ENCODE measurements around the gene ZNHIT3.

The ZNHIT3 gene

DNA sequence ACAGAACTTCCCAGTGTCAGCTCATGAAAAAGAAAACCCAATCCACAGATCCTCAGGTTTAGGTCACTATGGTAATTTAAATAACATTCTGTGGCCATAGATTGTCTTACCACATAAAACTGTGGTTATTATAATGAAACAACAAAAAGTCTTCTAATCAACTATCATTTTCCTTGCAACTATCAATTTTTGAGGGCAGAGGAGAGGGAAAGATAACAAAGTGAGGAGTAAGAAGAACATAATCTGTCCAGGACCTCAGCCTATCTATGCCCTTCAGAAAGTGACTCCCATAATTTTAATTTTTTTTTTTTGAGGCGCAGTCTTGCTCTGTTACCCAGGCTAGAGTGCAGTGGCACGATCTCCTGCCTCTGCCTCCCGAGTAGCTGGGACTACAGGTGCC lies 54.2 kb downstream of the ZNHIT3 start:
- DNase-seq: peak; percentile 23 to 83
- TF ChIP-seq GATA1 (IDR thresholded peaks at IDR 0.05; ENCODE audit: low read depth, low read length) (no peak), POLR2A (IDR thresholded peaks at IDR 0.05; ENCODE audit: low read length) (no peak)

DNA sequence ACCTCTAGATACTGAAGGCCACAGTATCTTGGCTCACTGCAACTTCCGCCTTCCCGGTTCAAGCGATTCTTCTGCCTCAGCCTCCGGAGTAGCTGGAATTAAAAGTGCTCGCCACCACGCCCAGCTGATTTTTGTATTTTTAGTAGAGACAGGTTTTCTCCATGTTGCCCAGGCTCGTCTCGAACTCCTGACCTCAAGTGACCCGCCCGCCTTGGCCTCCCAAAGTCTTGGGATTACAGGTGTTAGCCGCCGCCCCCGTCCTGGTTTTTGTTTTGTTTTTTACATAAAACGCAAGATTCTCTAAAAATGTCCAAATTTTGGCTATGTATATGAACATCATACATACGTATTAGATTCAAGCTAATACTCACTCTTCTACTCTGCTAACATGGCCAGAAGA lies 56.3 kb downstream of the ZNHIT3 start:
- DNase-seq: no peak
- TF ChIP-seq POLR2A (IDR thresholded peaks at IDR 0.05; ENCODE audit: low read length): no peak
- no peak for TF ChIP-seq GATA1 (IDR thresholded peaks at IDR 0.05; ENCODE audit: low read depth, low read length)

DNA sequence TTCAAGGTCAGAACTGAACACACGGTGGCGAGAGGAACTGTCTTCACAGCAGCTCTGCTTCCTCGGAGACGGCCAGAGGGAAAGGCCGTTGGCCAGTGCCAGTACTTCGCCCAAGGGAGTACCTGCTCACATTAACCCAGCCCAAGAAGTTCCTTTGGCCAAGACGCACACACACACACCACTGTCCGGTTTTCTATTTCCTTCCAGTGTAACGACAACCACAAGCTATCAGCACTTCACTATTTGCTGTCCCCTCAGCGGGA lies 57.5 kb downstream of the ZNHIT3 start:
- peak; percentile 80 to 81 for DNase-seq

DNA sequence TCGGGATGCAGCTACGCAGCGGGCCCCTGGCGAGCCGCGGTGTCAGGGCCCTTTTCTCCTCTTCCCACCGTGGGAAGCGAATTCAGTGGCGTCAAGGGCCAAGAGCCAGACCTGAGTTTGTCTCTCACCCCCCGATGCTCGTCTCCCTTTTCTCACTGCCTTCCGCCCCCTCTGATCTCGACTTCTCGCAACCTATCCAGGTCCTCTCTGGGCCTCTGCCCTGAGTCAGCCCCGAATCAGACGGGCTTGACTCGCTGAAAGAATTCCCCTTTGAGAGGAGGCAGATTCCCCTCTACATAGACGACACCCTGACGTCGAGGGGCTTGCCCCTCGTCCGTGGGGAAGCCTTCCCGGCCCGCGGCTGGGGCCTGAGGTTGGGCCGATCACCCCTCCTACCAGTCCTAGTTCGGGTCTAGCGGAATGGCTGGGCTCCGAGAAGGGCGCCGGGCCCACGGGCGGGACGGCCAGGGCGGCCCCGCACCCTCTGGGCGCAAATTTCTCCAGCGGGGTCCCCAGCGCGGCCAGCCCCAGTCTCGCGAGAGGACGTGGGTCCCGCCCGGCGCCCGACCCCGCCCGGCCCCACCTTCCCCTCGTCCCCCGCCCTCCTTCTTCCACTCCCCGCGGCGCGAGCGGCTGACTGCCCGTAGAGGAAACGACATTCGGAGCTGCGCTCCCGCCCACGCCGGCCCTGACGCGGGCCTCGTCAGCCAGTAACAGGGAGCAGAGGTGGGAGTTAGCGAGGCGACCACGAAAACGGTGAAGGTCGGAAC lies 58.0 kb downstream of the ZNHIT3 start, which contains the start of gene GGNBP2:
Gene GGNBP2, plus strand, starts transcription at position 613 of the 770 bp plus-strand sequence. CDS start 806 bp downstream, outside the sequence.
- peak; percentile 93 to 96 for DNase-seq
- peak; percentile 80 for TF ChIP-seq POLR2A (IDR thresholded peaks at IDR 0.05; ENCODE audit: low read length)
- TF ChIP-seq GATA1 (IDR thresholded peaks at IDR 0.05; ENCODE audit: low read depth, low read length): no peak

More for the DNA sequence above, 57.5 kb downstream of the ZNHIT3 start:
- peak; percentile 3 for TF ChIP-seq POLR2A (IDR thresholded peaks at IDR 0.05; ENCODE audit: low read length)
- no peak for TF ChIP-seq GATA1 (IDR thresholded peaks at IDR 0.05; ENCODE audit: low read depth, low read length)

DNA sequence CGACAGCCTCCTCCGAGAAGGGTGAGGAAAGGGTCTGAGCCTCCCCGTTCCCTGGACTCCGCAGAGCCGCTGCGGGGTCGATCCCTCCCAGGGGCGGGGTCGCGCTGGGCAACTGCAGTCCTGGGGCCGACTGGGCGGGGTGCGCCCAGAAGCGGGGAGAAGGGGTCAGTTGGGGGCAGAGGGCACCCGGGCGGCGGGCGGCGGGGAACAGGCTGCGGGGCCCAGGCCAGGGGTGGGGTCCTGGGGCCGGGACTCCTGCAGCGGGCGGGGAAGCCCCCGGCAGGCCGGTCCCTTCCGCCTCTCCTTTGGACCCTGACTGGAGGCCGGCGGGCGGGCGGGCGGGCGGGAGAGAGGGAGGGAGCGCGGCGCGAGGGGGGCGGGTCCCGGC lies 58.6 kb downstream of the ZNHIT3 start:
- DNase-seq: peak; percentile 91 to 93

More for the DNA sequence above, 58.6 kb downstream of the ZNHIT3 start:
- TF ChIP-seq POLR2A (IDR thresholded peaks at IDR 0.05; ENCODE audit: low read length): peak; percentile 33
- TF ChIP-seq GATA1 (IDR thresholded peaks at IDR 0.05; ENCODE audit: low read depth, low read length): no peak
